Caki2 (cell line): ENCODE measurements around the gene APEH. TPM values are rescaled to one million over a fixed set of nuclear protein-coding genes. Genes with fewer than 3 reads are reported as not detected.

Experiments used
- DNase-seq: peaks from one replicate; pipeline ENCODE4 v3.0.0-alpha.2; 2015; ENCODE audit warnings: low read depth
- in situ Hi-C: cut with HindIII; loops from 2 replicates; pipeline ENCODE4 v1.10.0; 2016; ENCODE audit warnings: low sequenced_read_pairs, low pct_unique_long_range_greater_than_20kb, mixed read lengths
- total RNA-seq: library from RNA; depleted of rRNA; stranded (reverse); fragments of >200 nt; shearing (Covaris generic); gene quantifications from 2 replicates; pipeline ENCODE4 v1.2.3, GENCODE V29; 2014; ENCODE audit warnings: low replicate concordance

Gene APEH
- total RNA-seq, 1 experiment from 2014 or later = 122 TPM

- DNase-seq = peak; percentile 40
- in situ Hi-C loops = no loop called here
Measured at GRCh38 chr3:49703443-49703927, 29.3 kb downstream of the APEH start.

- DNase-seq = no peak
- in situ Hi-C loops = no loop called here
Measured at GRCh38 chr3:49703956-49704355, 29.8 kb downstream of the APEH start.

GRCh38 chr3:49704629-49705028, 30.5 kb downstream of the APEH start:
- no peak for DNase-seq
- in situ Hi-C loops = no loop called here

- in situ Hi-C loops = no loop called here
- DNase-seq = no peak
Measured at GRCh38 chr3:49705390-49705960, 31.3 kb downstream of the APEH start.

GRCh38 chr3:49706456-49707112, 32.4 kb downstream of the APEH start:
- no peak for DNase-seq
- in situ Hi-C loops = no loop called here

- in situ Hi-C loops = no loop called here
- DNase-seq = no peak
Measured at GRCh38 chr3:49707113-49707480, 32.9 kb downstream of the APEH start.

GRCh38 chr3:49709852-49710251, 35.7 kb downstream of the APEH start:
- in situ Hi-C loops = no loop called here
- no peak for DNase-seq

- no peak for DNase-seq
- in situ Hi-C loops = no loop called here
Measured at GRCh38 chr3:49711489-49711888, 37.3 kb downstream of the APEH start.

GRCh38 chr3:49712166-49712565, 38.0 kb downstream of the APEH start:
- in situ Hi-C loops = no loop called here
- no peak for DNase-seq

- in situ Hi-C loops = no loop called here
- DNase-seq = no peak
Measured at GRCh38 chr3:49712631-49713317, 38.6 kb downstream of the APEH start.

- no peak for DNase-seq
- in situ Hi-C loops = no loop called here
Measured at GRCh38 chr3:49713336-49714105, 39.4 kb downstream of the APEH start.

- in situ Hi-C loops = no loop called here
- DNase-seq = no peak
Measured at GRCh38 chr3:49714728-49715550, 40.8 kb downstream of the APEH start.

GRCh38 chr3:49715611-49716121, 41.5 kb downstream of the APEH start:
- in situ Hi-C loops = no loop called here
- DNase-seq = no peak

GRCh38 chr3:49716169-49716568, 42.0 kb downstream of the APEH start:
- in situ Hi-C loops = no loop called here
- DNase-seq = no peak

GRCh38 chr3:49716691-49717210, 42.6 kb downstream of the APEH start:
- in situ Hi-C loops = no loop called here
- DNase-seq = no peak

- in situ Hi-C loops = no loop called here
- DNase-seq = no peak
Measured at GRCh38 chr3:49717211-49717958, 43.2 kb downstream of the APEH start.
